PC-3 (cell line): ENCODE measurements around the gene UBE2G1. TPM values are rescaled to one million over a fixed set of nuclear protein-coding genes. Genes with fewer than 3 reads are reported as not detected.

Experiments used
- ATAC-seq: fragments of 200-7000 bp; cut with Tn5 transposase; 2 replicates; pipeline ENCODE4 v1.9.1; 2020; ENCODE audit warnings: mild to moderate bottlenecking, moderate library complexity
- BruUV-seq: library from RNA; stranded (reverse); fragments of 400-500 nt; replicated peaks from 2 replicates; lab custom pipeline; 2021; lab: Mats Ljungman, UMichigan
- CTCF ChIA-PET: fragments of 300-600 bp; sonication (Branson Sonifier 250); formaldehyde crosslinking; loops from one replicate; lab custom pipeline; 2022; ENCODE audit warnings: antibody characterized with exemption; lab: Charles Lee
- POLR2A ChIA-PET: fragments of 300-600 bp; sonication (Branson Sonifier 250); formaldehyde crosslinking; loops from one replicate; lab custom pipeline; 2022; ENCODE audit warnings: antibody characterized with exemption; ENCODE audit not compliant: unreplicated experiment; lab: Charles Lee
- DNase-seq: peaks from one replicate; pipeline ENCODE4 v3.0.0-alpha.2; 2015
- H2AFZ ChIP-seq: fragments of 300-600 bp; sonication (generic); 2 replicates; pipeline ENCODE4 v1.6.0; 2016; ENCODE audit warnings: antibody characterized with exemption, low read length
- H3F3A ChIP-seq: fragments of 300-600 bp; sonication (generic); one replicate; pipeline ENCODE4 v1.6.0; 2017; ENCODE audit warnings: antibody characterized with exemption, low read length, control low read depth, mild to moderate bottlenecking; ENCODE audit not compliant: unreplicated experiment
- H3K27ac ChIP-seq: fragments of 300-600 bp; sonication (generic); 2 replicates; pipeline ENCODE4 v1.5.1; 2016; ENCODE audit warnings: mild to moderate bottlenecking, low read length
- H3K27me3 ChIP-seq: fragments of 300-600 bp; sonication (generic); 2 replicates; pipeline ENCODE4 v1.6.1; 2016; ENCODE audit warnings: low read length, mixed read lengths
- H3K36me3 ChIP-seq: fragments of 300-600 bp; sonication (generic); 2 replicates; pipeline ENCODE4 v1.6.1; 2016; ENCODE audit warnings: low read depth, mixed run types, low read length, mixed read lengths
- H3K4me1 ChIP-seq: fragments of 300-600 bp; sonication (generic); 2 replicates; pipeline ENCODE4 v1.5.1; 2016; ENCODE audit warnings: low read length; ENCODE audit not compliant: insufficient read depth
- H3K4me2 ChIP-seq: fragments of 300-600 bp; sonication (generic); 2 replicates; pipeline ENCODE4 v1.6.0; 2016; ENCODE audit warnings: low read length
- H3K4me3 ChIP-seq: fragments of 300-600 bp; sonication (generic); 2 replicates; pipeline ENCODE4 v1.5.1; 2016; ENCODE audit warnings: mild to moderate bottlenecking, low read length, mixed read lengths
- H3K79me2 ChIP-seq: fragments of 300-600 bp; sonication (generic); 2 replicates; pipeline ENCODE4 v1.6.1; 2017; ENCODE audit warnings: low read length, mixed read lengths
- H3K9ac ChIP-seq: fragments of 300-600 bp; sonication (generic); 2 replicates; pipeline ENCODE4 v1.6.0; 2016; ENCODE audit warnings: mild to moderate bottlenecking, low read length
- H3K9me2 ChIP-seq: fragments of 300-600 bp; sonication (generic); replicated peaks from 2 replicates; pipeline ENCODE4 v1.6.1; 2016; ENCODE audit warnings: mixed run types, low read length, mixed read lengths
- H3K9me3 ChIP-seq: fragments of 300-600 bp; sonication (generic); 2 replicates; pipeline ENCODE4 v1.6.1; 2016; ENCODE audit warnings: low read length, mixed read lengths
- H4K20me1 ChIP-seq: fragments of 300-600 bp; sonication (generic); 2 replicates; pipeline ENCODE4 v1.6.1; 2016; ENCODE audit warnings: low read length, mixed read lengths
- CTCF ChIP-seq: fragments of 300-600 bp; sonication (generic); conservative IDR thresholded peaks from 2 replicates; pipeline ENCODE4 v1.5.1; 2017; ENCODE audit warnings: antibody characterized with exemption, low read depth, mild to moderate bottlenecking, low read length
- EZH2 ChIP-seq: fragments of 300-600 bp; sonication (generic); IDR thresholded peaks from one replicate; pipeline ENCODE4 v1.6.1; 2017; ENCODE audit warnings: antibody characterized with exemption, mild to moderate bottlenecking, low read length; ENCODE audit not compliant: unreplicated experiment
- EZH2phosphoT487 ChIP-seq: fragments of 300-600 bp; sonication (generic); IDR thresholded peaks from 2 replicates; pipeline ENCODE4 v1.6.1; 2018; ENCODE audit warnings: mild to moderate bottlenecking, antibody characterized with exemption, low read length, borderline replicate concordance
- intact Hi-C: fragments of 100-400 bp; cut with micrococcal nuclease; formaldehyde crosslinking; loops from 2 replicates; pipeline ENCODE4 v1.9.0; 2023
- total RNA-seq: library from RNA; depleted of rRNA; stranded (reverse); fragments of >200 nt; gene quantifications from 2 replicates; pipeline ENCODE4 v1.2.3, GENCODE V29; 2014

Gene UBE2G1
- total RNA-seq, 1 experiment from 2014 or later = 35.8 TPM

GRCh38 chr17:4334332-4334731 is 32.1 kb downstream of the UBE2G1 start:
- H3K36me3 ChIP-seq = no peaks in the 10 kb centered on the region
- TF ChIP-seq EZH2phosphoT487 = no peak
- no peak for TF ChIP-seq CTCF
- TF ChIP-seq EZH2 = no peak
- peaks cover 98% of the 10 kb centered on the region for H3K79me2 ChIP-seq
- peaks cover 17% of the 10 kb centered on the region; the same call in 1 of the 2 replicates for H4K20me1 ChIP-seq
- H3K4me1 ChIP-seq = peaks cover 38% of the 10 kb centered on the region
- no peak overlapping the region for H3K4me3 ChIP-seq
- BruUV-seq = no TSS peak
- H3K9me2 ChIP-seq = no peaks in the 10 kb centered on the region
- H3K9ac ChIP-seq = no peak overlapping the region
- no peak overlapping the region for H3K27ac ChIP-seq
- ChIA-PET CTCF (no interaction called here), POLR2A (no interaction called here)
- DNase-seq (no peak), ATAC-seq (no peak)
- no peak overlapping the region for H3K4me2 ChIP-seq
- H2AFZ ChIP-seq = no peak overlapping the region
- no peaks in the 10 kb centered on the region for H3K27me3 ChIP-seq
- H3F3A ChIP-seq = peaks cover 3% of the 10 kb centered on the region
- H3K9me3 ChIP-seq = no peaks in the 10 kb centered on the region
- intact Hi-C loops = no loop called here

- Histone ChIP-seq H3K4me1 (peaks cover 49% of the 10 kb centered on the region), H3K9me2 (no peaks in the 10 kb centered on the region), H3K4me3 (no peak overlapping the region), H3F3A (peaks cover 3% of the 10 kb centered on the region), H3K4me2 (peak overlapping the region; percentile 5; the same call in 1 of the 2 replicates), H3K27me3 (no peaks in the 10 kb centered on the region), H3K27ac (peak overlapping the region; percentile 40), H3K9me3 (no peaks in the 10 kb centered on the region), H3K79me2 (peaks cover 98% of the 10 kb centered on the region), H3K9ac (no peak overlapping the region), H3K36me3 (no peaks in the 10 kb centered on the region), H2AFZ (no peak overlapping the region), H4K20me1 (peaks cover 12% of the 10 kb centered on the region; the same call in 1 of the 2 replicates)
- POLR2A ChIA-PET = no interaction called here
- CTCF ChIA-PET = no interaction called here
- no peak for ATAC-seq
- no peak for TF ChIP-seq CTCF
- DNase-seq = no peak
- intact Hi-C loops = no loop called here
- no TSS peak for BruUV-seq
Observed at GRCh38 chr17:4333041-4333440, 33.4 kb downstream of the UBE2G1 start.

GRCh38 chr17:4332296-4332970 is 34.0 kb downstream of the UBE2G1 start:
- POLR2A ChIA-PET = no interaction called here
- no TSS peak for BruUV-seq
- H3K9ac ChIP-seq = no peak overlapping the region

More at GRCh38 chr17:4332296-4332970, 34.0 kb downstream of the UBE2G1 start:
- no peak for TF ChIP-seq EZH2
- TF ChIP-seq EZH2phosphoT487 = no peak
- TF ChIP-seq CTCF = no peak
- intact Hi-C loops = no loop called here
- DNase-seq (peak; percentile 47), ATAC-seq (peak; percentile 41)
- CTCF ChIA-PET = interaction anchor here (1.0 kb wide), 1 partner anchor 132 kb away, joined by 3 read pairs; no protein-coding TSS in a partner anchor
- peaks cover 96% of the 10 kb centered on the region for H3K79me2 ChIP-seq
- H3K4me1 ChIP-seq = peaks cover 55% of the 10 kb centered on the region
- H3K9me2 ChIP-seq = no peaks in the 10 kb centered on the region
- no peak overlapping the region for H2AFZ ChIP-seq
- no peaks in the 10 kb centered on the region for H3K9me3 ChIP-seq
- H3F3A ChIP-seq = peaks cover 4% of the 10 kb centered on the region
- no peak overlapping the region for H3K4me3 ChIP-seq
- H3K27ac ChIP-seq = peak overlapping the region; percentile 40
- peak overlapping the region; percentile 5; the same call in 1 of the 2 replicates for H3K4me2 ChIP-seq
- no peaks in the 10 kb centered on the region for H3K36me3 ChIP-seq
- H4K20me1 ChIP-seq = peaks cover 12% of the 10 kb centered on the region; the same call in 1 of the 2 replicates
- H3K27me3 ChIP-seq = no peaks in the 10 kb centered on the region
